Fibroblast of skin of scalp (primary cell): ENCODE results near the gene TRAPPC5.

ENCODE experiments used
- DNase-seq: peaks from one replicate; pipeline ENCODE4 v3.0.0-alpha.2; 2013

Gene TRAPPC5

GRCh38 chr19:7701654-7702457 lies 21.2 kb downstream of the TRAPPC5 start, which contains the start of gene FCER2:
Gene FCER2, minus strand, starts transcription at chr19:7702131. Its CDS starts 2,371 bp downstream, at chr19:7699760.
- no peak for DNase-seq

DNA sequence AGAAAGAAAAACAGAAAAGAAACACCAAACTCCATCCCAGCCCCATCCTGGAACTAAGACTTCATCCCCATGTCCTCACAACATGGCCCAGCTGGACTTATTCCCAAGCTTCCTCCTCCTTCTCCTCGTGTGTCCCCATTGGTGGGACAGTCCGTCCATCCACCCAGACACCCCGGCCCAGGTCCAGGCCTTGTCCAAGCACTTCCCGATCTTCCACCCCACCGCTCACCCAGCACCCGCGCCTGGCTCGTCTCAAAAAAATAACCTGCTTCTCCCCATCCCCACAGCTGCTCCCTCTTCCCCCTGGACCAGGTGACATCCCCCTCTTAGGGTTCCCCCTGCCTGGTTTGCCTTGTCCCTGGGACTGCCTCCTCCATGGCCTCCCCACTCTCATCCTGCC lies 22.7 kb downstream of the TRAPPC5 start:
- no peak for DNase-seq

DNA sequence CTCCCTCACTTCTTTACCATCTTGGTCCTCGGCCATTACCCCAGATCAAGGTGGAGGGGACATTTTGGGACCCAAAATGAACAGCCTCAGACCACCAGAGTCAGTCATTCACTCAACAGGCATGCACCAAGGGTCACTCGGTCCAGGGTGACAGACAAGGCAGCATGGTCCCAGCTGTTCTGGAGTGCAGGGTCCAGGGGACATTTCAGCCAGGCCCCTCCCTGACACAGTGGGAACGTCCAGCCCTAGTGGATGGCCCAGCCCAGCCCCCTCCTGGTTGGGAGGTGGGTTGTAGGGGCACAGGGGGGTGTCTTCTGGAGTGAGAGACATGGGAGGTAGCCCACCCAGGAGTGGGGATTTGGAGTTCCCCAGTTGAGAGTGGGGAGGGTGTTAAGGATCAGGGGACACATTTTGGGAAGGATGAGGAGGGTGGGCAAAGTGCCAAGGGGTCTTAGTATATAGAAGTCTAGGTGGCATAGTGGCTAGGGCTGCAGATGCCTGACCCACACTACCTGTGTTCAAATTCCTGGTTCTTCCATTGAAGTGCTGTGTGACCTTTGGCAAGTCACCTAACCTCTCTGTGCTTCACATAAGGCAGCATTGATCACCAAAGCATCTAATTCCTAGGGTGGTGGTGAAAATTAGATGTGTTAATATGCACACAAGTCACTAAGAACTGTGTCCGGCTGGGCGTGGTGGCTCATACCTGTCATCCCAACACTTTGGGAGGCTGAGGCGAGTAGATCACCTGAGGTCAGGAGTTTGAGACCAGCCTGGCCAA lies 23.8 kb downstream of the TRAPPC5 start:
- DNase-seq: no peak

DNA sequence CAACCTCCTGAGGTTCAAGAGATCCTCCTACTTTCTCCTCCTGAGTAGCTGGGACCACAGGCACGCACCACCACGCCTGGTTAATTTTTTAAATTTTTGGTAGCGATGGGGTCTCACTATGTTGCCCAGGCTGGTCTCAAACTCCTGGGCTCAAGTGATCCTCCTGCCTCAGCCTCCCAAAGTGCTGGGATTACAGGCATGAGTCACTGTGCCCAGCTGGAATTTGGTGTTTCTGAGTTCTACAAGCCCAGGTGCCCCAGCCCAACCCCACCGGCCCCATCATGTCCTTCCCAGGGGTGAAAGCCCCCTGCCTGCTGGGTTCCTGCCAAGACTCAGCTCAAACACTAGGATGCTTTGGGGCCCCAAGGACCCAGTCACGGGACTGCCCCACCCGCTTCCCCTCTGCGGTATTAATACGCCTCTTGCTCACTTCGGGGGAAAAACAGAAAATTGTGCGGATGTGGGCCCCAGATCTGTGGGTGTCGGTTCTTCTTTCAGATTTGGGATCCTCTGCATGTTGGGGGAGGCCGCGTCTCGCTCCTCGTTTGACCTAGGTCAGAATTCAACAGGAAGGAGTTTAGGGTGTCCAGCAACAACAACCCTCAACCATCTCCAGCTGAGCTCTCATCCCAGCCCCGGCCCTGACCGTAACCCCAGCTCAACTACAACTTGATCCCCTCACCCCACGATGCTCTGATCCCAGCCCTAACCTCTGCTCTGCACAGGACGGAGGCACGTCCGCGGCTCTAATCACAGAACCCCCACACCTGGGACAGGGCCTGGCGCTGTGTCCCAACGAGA lies 25.0 kb downstream of the TRAPPC5 start:
- DNase-seq: no peak

GRCh38 chr19:7706188-7706954 lies 25.7 kb downstream of the TRAPPC5 start:
- DNase-seq: no peak

GRCh38 chr19:7706955-7707456 lies 26.4 kb downstream of the TRAPPC5 start:
- DNase-seq: no peak

DNA sequence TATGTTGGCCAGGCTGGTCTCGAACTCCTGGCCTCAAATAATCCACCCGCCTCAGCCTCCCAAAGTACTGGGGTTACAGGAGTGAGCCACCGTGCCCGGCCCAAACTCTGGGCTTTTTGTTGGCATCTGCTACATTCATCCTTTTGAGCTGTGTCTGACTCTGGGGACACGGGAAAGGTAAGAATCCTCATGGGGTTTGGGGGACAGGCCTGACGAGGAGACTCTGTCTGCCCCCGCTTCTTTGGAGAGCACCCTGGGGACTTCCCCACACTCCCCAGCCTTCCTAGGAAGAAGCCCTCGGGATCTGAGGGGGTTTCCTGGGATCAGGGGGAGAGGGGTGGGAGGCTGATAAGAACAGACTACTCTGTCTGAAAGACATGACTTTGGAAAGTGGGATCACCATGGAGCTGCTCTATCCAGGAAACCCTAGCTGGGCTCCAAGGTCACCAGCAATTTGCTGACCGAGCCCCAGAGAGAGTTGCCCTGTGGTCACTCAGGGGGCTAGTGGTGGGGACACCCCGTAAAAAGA lies 29.4 kb downstream of the TRAPPC5 start:
- DNase-seq: no peak

DNA sequence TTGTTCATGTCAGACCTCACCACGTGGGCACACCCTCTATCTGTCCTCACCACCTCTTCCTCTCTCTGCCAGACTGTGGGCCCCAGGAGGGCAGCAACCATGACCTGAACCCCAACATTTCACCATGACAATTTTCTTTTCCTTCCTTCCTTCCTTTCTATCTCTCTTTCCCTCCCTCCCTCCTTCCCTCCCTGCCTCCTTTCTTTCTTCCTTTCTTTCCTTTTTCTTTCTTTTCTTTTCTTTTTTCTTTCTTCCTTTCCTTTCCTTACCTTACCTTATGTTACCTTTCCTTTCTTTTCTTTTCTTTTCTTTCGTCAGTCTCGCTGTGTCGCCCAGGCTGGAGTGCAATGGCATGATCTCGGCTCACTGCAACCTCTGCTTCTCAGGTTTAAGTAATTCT lies 30.0 kb downstream of the TRAPPC5 start:
- no peak for DNase-seq

DNA sequence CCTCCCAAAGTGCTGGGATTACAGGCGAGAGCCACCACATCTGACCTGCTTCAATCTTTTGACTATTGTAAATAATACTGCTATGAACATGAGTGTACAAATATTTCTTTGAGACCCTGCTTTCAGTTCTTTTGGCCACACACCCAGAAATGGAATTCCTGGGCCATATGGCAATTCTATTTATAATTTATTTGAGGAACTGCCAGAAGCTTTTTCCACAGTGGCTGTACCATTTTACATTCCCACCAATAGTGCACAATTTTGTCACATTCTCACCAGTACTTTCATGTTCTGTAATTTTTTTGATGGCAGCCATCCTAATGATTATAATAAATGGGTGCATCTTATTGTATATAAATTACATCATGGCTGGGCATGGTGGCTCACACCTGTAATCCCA lies 35.0 kb downstream of the TRAPPC5 start:
- no peak for DNase-seq

- no peak for DNase-seq
Observed at GRCh38 chr19:7716762-7717161, 36.1 kb downstream of the TRAPPC5 start.

GRCh38 chr19:7718668-7719067 lies 38.0 kb downstream of the TRAPPC5 start:
- no peak for DNase-seq

- DNase-seq: no peak
Observed at GRCh38 chr19:7720351-7720750, 39.7 kb downstream of the TRAPPC5 start.

DNA sequence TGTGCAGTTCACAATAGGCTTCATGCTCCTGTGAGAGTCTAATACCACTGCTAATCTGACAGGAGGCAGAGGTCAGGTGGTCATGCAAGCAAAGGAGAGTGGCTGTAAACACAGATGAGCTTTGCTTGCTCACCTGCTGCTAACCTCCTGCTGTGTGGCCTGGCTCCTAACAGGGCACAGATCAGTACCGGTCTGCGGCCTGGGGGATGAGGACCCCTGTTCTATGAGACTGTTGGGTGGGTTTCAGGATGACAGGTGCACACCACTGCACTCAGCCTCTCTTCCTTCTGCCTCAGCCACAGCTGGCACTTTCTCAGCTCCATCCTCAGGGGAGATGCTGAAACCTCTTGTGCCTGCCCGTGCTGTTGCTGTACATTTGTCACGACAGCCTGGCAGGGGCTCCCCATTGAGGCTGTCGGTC lies 41.6 kb downstream of the TRAPPC5 start:
- DNase-seq: no peak

- DNase-seq: no peak
Observed at GRCh38 chr19:7725791-7726190, 45.2 kb downstream of the TRAPPC5 start.

- DNase-seq: no peak
Observed at GRCh38 chr19:7729211-7729610, 48.6 kb downstream of the TRAPPC5 start.

GRCh38 chr19:7729831-7730285 lies 49.2 kb downstream of the TRAPPC5 start:
- DNase-seq: no peak

GRCh38 chr19:7730286-7731217 lies 49.9 kb downstream of the TRAPPC5 start:
- DNase-seq: no peak

DNA sequence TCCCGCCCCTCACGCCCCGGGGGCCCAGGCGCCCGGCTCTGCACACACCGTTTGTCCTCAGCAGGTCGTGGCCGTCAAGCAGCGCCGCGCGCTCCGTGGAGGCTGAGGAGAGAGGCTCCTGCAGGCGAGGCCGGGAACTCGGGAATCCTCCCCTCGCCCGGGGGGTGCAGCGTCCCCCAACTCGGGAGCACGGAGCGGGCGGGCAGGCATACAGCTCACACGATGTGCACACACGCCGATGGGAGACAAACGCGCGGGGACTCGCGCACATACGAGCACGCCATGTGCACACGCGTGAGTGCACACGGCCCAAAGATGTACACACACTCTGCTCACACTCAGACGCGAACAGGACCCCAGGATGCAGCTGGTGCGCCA lies 50.6 kb downstream of the TRAPPC5 start:
- DNase-seq: no peak

DNA sequence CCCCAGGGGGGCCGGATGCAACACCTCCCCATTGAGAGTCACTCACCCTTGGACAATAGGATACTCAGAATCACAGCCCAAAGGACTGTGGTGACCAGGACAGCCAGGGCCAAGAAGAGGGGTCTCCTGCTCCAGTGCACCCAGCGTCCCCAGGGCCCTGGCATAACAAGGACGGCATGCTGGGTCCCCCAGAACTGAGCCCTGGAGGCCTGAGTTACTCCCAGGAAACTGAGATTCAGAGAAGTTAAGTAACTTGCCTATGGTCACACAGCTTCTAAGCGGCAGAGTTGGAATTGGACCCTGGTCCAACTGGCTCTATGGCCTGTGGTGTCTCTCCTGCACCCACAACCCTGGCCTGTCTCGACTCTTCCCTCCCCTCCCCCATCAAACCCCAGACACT lies 51.0 kb downstream of the TRAPPC5 start:
- no peak for DNase-seq

DNA sequence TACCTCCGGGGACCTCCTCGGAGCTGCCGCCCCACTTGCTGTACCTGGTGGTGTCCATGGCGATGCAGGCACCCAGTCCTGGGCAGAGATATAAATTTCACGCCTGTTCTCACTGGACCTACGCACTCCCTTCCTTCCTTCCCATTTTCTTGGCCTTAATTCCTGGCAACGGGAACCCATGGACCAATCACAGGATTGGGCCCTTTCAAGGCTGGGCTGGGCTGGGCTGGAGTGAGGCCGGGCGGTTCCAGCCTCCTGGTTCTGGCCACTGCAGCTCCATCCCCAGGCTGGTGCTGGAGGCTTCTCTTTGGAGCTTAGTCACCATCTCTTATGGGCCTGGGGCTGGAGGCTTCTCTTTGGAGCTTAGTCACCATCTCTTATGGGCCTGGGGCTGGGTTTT lies 51.4 kb downstream of the TRAPPC5 start, which contains the start of gene CLEC4G:
CLEC4G (minus strand) TSS at position 66 of the 400 bp plus-strand sequence; CDS start at position 58, 8 bp downstream.
- no peak for DNase-seq
